K562 (cell line): ENCODE data around the gene VPS45. TPM values are rescaled to one million over a fixed set of nuclear protein-coding genes. Genes with fewer than 3 reads are reported as not detected.

Experiments used
- ATAC-seq: fragments of 200-7000 bp; cut with Tn5 transposase; 3 replicates; pipeline ENCODE4 v1.9.1; 2020; ENCODE audit warnings: moderate library complexity
- BruUV-seq: library from RNA; stranded (reverse); fragments of 400-500 nt; replicated peaks from 2 replicates; lab custom pipeline; 2021; lab: Mats Ljungman, UMichigan
- CTCF ChIA-PET: fragments of 300-600 bp; formaldehyde crosslinking; extraction: SDS; loops from one replicate; lab custom pipeline; 2021; ENCODE audit warnings: low intra/inter-chr PET ratio; lab: Yijun Ruan, JAX
- POLR2A ChIA-PET: fragments of 300-600, 350-650 bp; sonication (Branson Sonifier 250); formaldehyde crosslinking; extraction: SDS; loops from one replicate; lab custom pipeline; 2021; ENCODE audit warnings: antibody characterized with exemption, inconsistent platforms; lab: Yijun Ruan, JAX
- DNase-seq, 4 experiments: peaks; one replicate each; pipeline versions ENCODE4 v3.0.0 to v3.0.0-alpha.2; 2011 to 2018; ENCODE audit warnings: low spot score in 3 of 4, mixed read lengths in 3 of 4; ENCODE audit errors: extremely low read depth in 1 of 4
- FAIRE-seq: peaks from 2 replicates; lab custom pipeline; 2011; peaks lifted over from hg19 to GRCh38; lab: Jason Lieb, UNC
- H2AFZ ChIP-seq: 2 replicates; pipeline ENCODE4 v1.6.0; 2011; ENCODE audit warnings: low read depth, low read length, control low read depth, inconsistent platforms
- H3K27ac ChIP-seq: fragments of 200-600 bp; 3 replicates; pipeline ENCODE4 v1.8.0; 2011; ENCODE audit warnings: low read depth, mild to moderate bottlenecking, control low read depth, inconsistent platforms, low read length, moderate library complexity, mixed read lengths; ENCODE audit errors: extremely low read depth
- H3K27me3 ChIP-seq, 2 experiments: fragments of 300-600 bp in 1 of 2; 2 replicates in 1 of 2; 3 replicates in 1 of 2; pipeline versions ENCODE4 v1.6.0 to v1.8.0; 2011; ENCODE audit warnings: inconsistent platforms in 2 of 2, low read length in 2 of 2, mild to moderate bottlenecking in 1 of 2, mixed read lengths in 1 of 2, moderate library complexity in 1 of 2; ENCODE audit not compliant: control insufficient read depth in 2 of 2, insufficient read depth in 2 of 2
- H3K36me3 ChIP-seq: fragments of 300-600 bp; 3 replicates; pipeline ENCODE4 v1.8.0; 2011; ENCODE audit warnings: mild to moderate bottlenecking, low read length, inconsistent platforms; ENCODE audit not compliant: control insufficient read depth, insufficient read depth
- H3K4me1 ChIP-seq, 2 experiments: fragments of 200-600 bp in 1 of 2; replicated peaks in 1 of 2; 2 replicates in 1 of 2; 3 replicates in 1 of 2; pipeline versions ENCODE4 v1.5.1 to v1.8.0; 2011; ENCODE audit warnings: inconsistent platforms in 2 of 2, low read length in 2 of 2, mild to moderate bottlenecking in 1 of 2, mixed read lengths in 1 of 2, moderate library complexity in 1 of 2; ENCODE audit not compliant: control insufficient read depth in 2 of 2, insufficient read depth in 2 of 2
- H3K4me2 ChIP-seq: 2 replicates; pipeline ENCODE4 v1.6.1; 2011; ENCODE audit warnings: low read length, control low read depth, inconsistent platforms, mixed read lengths; ENCODE audit not compliant: insufficient read depth
- H3K4me3 ChIP-seq: fragments of 200-600 bp; sonication (generic), shearing (Covaris generic); 2 replicates; pipeline ENCODE4 v1.5.1; 2016; ENCODE audit warnings: control low read depth, inconsistent platforms
- H3K79me2 ChIP-seq: fragments of 200-600 bp; 3 replicates; pipeline ENCODE4 v1.8.0; 2011; ENCODE audit warnings: low read length, inconsistent platforms; ENCODE audit not compliant: control insufficient read depth, insufficient read depth
- H3K9ac ChIP-seq, 2 experiments: 2 replicates each; pipeline versions ENCODE4 v1.6.0 to v1.6.1; 2011; ENCODE audit warnings: low read depth in 2 of 2, low read length in 2 of 2, control low read depth in 1 of 2, inconsistent platforms in 1 of 2, mild to moderate bottlenecking in 1 of 2, mixed read lengths in 1 of 2; ENCODE audit not compliant: insufficient read depth in 1 of 2
- H3K9me1 ChIP-seq: one replicate; pipeline ENCODE4 v1.6.0; 2011; ENCODE audit warnings: inconsistent platforms, mild to moderate bottlenecking, low read length, moderate library complexity; ENCODE audit not compliant: control insufficient read depth, insufficient read depth
- H3K9me3 ChIP-seq: replicated peaks from 2 replicates; pipeline ENCODE4 v1.5.1; 2011; ENCODE audit warnings: low read depth, low read length, inconsistent platforms; ENCODE audit not compliant: control insufficient read depth, insufficient read depth
- H4K20me1 ChIP-seq: replicated peaks from 2 replicates; pipeline ENCODE4 v1.6.1; 2011; ENCODE audit warnings: low read length, inconsistent platforms, mixed read lengths; ENCODE audit not compliant: control insufficient read depth, insufficient read depth
- HOXB6 ChIP-seq: fragments of 250-450 bp; sonication (Bioruptor Pico); IDR thresholded peaks from 2 replicates; pipeline ENCODE4 v1.5.1; 2022; ENCODE audit warnings: mild to moderate bottlenecking, borderline replicate concordance
- PML ChIP-seq: IDR thresholded peaks from 2 replicates; pipeline ENCODE4 v1.6.1; 2012; ENCODE audit warnings: low read length, inconsistent platforms
- RBM15 ChIP-seq: fragments of 200-400 bp; formaldehyde crosslinking; IDR thresholded peaks from 2 replicates; pipeline ENCODE4 v1.6.1; 2018; ENCODE audit warnings: mild to moderate bottlenecking, low read length, moderate library complexity; ENCODE audit not compliant: insufficient read depth
- RFX1 ChIP-seq: fragments of 450-650 bp; IDR thresholded peaks from 2 replicates; pipeline ENCODE4 v1.6.1; 2016; ENCODE audit warnings: mild to moderate bottlenecking, moderate library complexity
- RFX7 ChIP-seq: fragments of 250-450 bp; sonication (Bioruptor Pico); IDR thresholded peaks from 2 replicates; pipeline ENCODE4 v1.5.1; 2021; ENCODE audit warnings: mild to moderate bottlenecking
- SMARCA5 ChIP-seq: fragments of 450-650 bp; IDR thresholded peaks from 2 replicates; pipeline ENCODE4 v1.6.1; 2016
- ZNF324 ChIP-seq: fragments of 250-450 bp; sonication (Bioruptor Pico); IDR thresholded peaks from 2 replicates; pipeline ENCODE4 v1.4.0; 2020; ENCODE audit warnings: mild to moderate bottlenecking
- WGBS: fragments of 100-300 bp; shearing (Covaris generic); methylation state at CpG from one replicate; pipeline ENCODE4 v1.1.6; 2016; ENCODE audit warnings: low coverage, mixed read lengths; ENCODE audit not compliant: insufficient coverage; ENCODE audit errors: missing lambda C conversion rate; 5-methylcytosine and 5-hydroxymethylcytosine counted together
- in situ Hi-C: fragments of 300-500 bp; cut with MboI; formaldehyde crosslinking; loops from 4 replicates; pipeline ENCODE4 v1.15.0; 2018; ENCODE audit warnings: inconsistent platforms, mixed read lengths
- intact Hi-C: fragments of 100-400 bp; cut with micrococcal nuclease; formaldehyde crosslinking; loops from 2 replicates; pipeline ENCODE4 v1.14.2; 2022
- polyA plus RNA-seq, 8 experiments: library from polyadenylated mRNA; depleted of rRNA in 4 of 8; stranded (reverse) in 5 of 8; unstranded in 3 of 8; fragments of >200 nt; fragmentation: Nextera tagmentation in 2 of 8; fragmentation: Illumina TruSeq in 1 of 8; extraction: Ambion mirVana in 2 of 8; extraction: Trizol in 1 of 8; gene quantifications; 2 replicates each; pipeline versions ENCODE4 v1.2.1 to v1.2.3, GENCODE V29; 2011 to 2014; ENCODE audit warnings: inconsistent platforms in 1 of 8, missing spikeins in 1 of 8
- total RNA-seq, 7 experiments: library from RNA; depleted of rRNA in 6 of 7; stranded (reverse); fragments of >200 nt in 6 of 7; fragmentation: Illumina TruSeq in 2 of 7; extraction: Trizol in 2 of 7; gene quantifications; 2 replicates each; pipeline versions ENCODE4 v1.2.1 to v1.2.3, GENCODE V29; 2011 to 2021; ENCODE audit warnings: low replicate concordance in 1 of 7

VPS45 gene
- total and polyA plus RNA-seq, 9 of the 15 experiments (the other 6 are each of a cell fraction or from before 2014, with no cell fraction given): 17.9 to 48.2 (median 34.4) TPM

GRCh38 chr1:150118716-150119115, 51.1 kb downstream of the VPS45 start:
- Histone ChIP-seq H3K4me2 (no peak overlapping the region), H3K9ac (no peak overlapping the region), H3K27ac (no peak overlapping the region), H4K20me1 (no peaks in the 10 kb centered on the region; the same call in 1 of the 2 replicates), H3K4me3 (no peak overlapping the region), H3K79me2 (no peaks in the 10 kb centered on the region), H3K9me1 (no peaks in the 10 kb centered on the region), H3K9me3 (no peaks in the 10 kb centered on the region), H3K4me1 (no peaks in the 10 kb centered on the region), H3K36me3 (no peaks in the 10 kb centered on the region), H2AFZ (no peak overlapping the region), H3K27me3 (no peaks in the 10 kb centered on the region)
- ChIA-PET CTCF (no interaction called here), POLR2A (no interaction called here)
- intact Hi-C loops: no loop called here
- FAIRE-seq (no peak), DNase-seq (no peak), ATAC-seq (no peak)
- in situ Hi-C loops: loop anchor here (10.0 kb wide), 1 partner anchor 1796 kb away; no protein-coding TSS in a partner anchor
- TF ChIP-seq ZNF324 (CRISPR knock-in tag) (no peak), RFX1 (0 out of 2 replicates have a peak, but pooled peaks have one; percentile 19)
- WGBS: 93% methylated on average over 2 of the region's 2 CpGs
- no TSS peak for BruUV-seq

GRCh38 chr1:150121236-150121862, 53.8 kb downstream of the VPS45 start:
- Histone ChIP-seq H3K9me3 (no peaks in the 10 kb centered on the region), H3K79me2 (no peaks in the 10 kb centered on the region), H4K20me1 (no peaks in the 10 kb centered on the region; the same call in 1 of the 2 replicates), H3K27me3 (no peaks in the 10 kb centered on the region), H3K4me2 (no peak overlapping the region), H3K9ac (no peak overlapping the region), H3K4me3 (no peak overlapping the region), H3K27ac (no peak overlapping the region), H2AFZ (no peak overlapping the region), H3K4me1 (no peaks in the 10 kb centered on the region), H3K9me1 (no peaks in the 10 kb centered on the region), H3K36me3 (no peaks in the 10 kb centered on the region)
- in situ Hi-C loops: no loop called here
- CTCF ChIA-PET: no interaction called here
- DNase-seq: no peak
- no peak for ATAC-seq
- no peak for TF ChIP-seq PML
- no peak for TF ChIP-seq RBM15
- no peak for TF ChIP-seq RFX7 (CRISPR knock-in tag)
- TF ChIP-seq HOXB6 (CRISPR knock-in tag): no peak
- TF ChIP-seq SMARCA5: no peak
- BruUV-seq: no TSS peak
- intact Hi-C loops: no loop called here
- POLR2A ChIA-PET: no interaction called here
- no peak for FAIRE-seq
- 20% methylated on average over 1 of the region's 1 CpG for WGBS
